Activated T-helper 2 cell treated with anti-CD3 and anti-CD28 coated beads, Interferon-gamma antibody, Interleukin-2, Interleukin-4, amounts not matched to agents 10 μg/mL and 5 μg/mL and 100 μg/mL, durations not matched to agents 14 hours and 24 hours and 36 hours (primary cell): ENCODE results near the gene ETNK2. TPM values are rescaled to one million over a fixed set of nuclear protein-coding genes. Genes with fewer than 3 reads are reported as not detected.
"Not testable (repeated sequence)": the region's sequence is repeated elsewhere in the genome, so short reads cannot be mapped to it uniquely, and the experiment has no call there.

ENCODE experiments used
- DNase-seq: peaks from one replicate; pipeline ENCODE4 v3.0.0; 2021; ENCODE audit warnings: low spot score
- H3K27ac Mint-ChIP-seq: one replicate; pipeline ENCODE4 v1.8.0; 2021; ENCODE audit warnings: mixed read lengths
- H3K27me3 Mint-ChIP-seq: one replicate; pipeline ENCODE4 v1.8.0; 2021; ENCODE audit warnings: low read depth, mixed read lengths
- H3K36me3 Mint-ChIP-seq: one replicate; pipeline ENCODE4 v1.8.0; 2021; ENCODE audit warnings: low read depth, mixed read lengths
- H3K4me1 Mint-ChIP-seq: one replicate; pipeline ENCODE4 v1.8.0; 2021; ENCODE audit warnings: low read depth, mixed read lengths
- H3K4me3 Mint-ChIP-seq: one replicate; pipeline ENCODE4 v1.8.0; 2021; ENCODE audit warnings: low read depth, mild to moderate bottlenecking, moderate library complexity, mixed read lengths
- H3K9me3 Mint-ChIP-seq: one replicate; pipeline ENCODE4 v1.8.0; 2021; ENCODE audit warnings: mixed read lengths
- intact Hi-C: fragments of 100-400 bp; cut with micrococcal nuclease; formaldehyde crosslinking; loops from one replicate; pipeline ENCODE4 v1.15.1; 2023
- total RNA-seq: library from RNA; stranded (reverse); gene quantifications from 2 replicates; pipeline ENCODE4 v1.2.3, GENCODE V29; 2022

ETNK2 gene
- total RNA-seq, 1 donor from 2014 or later: 0.37 TPM

GRCh38 chr1:204105131-204105515, 46.7 kb downstream of the ETNK2 start:
- H3K27ac Mint-ChIP-seq: peak overlapping the region; percentile 76
- peaks cover 25% of the 10 kb centered on the region for H3K4me1 Mint-ChIP-seq

GRCh38 chr1:204104331-204105130, 47.3 kb downstream of the ETNK2 start:
- no peak for DNase-seq
- no peaks in the 10 kb centered on the region for H3K9me3 Mint-ChIP-seq
- H3K4me3 Mint-ChIP-seq: no peak overlapping the region
- H3K36me3 Mint-ChIP-seq: no peaks in the 10 kb centered on the region
- intact Hi-C loops: no loop called here
- H3K4me1 Mint-ChIP-seq: peaks cover 25% of the 10 kb centered on the region
- peaks cover 3% of the 10 kb centered on the region for H3K27me3 Mint-ChIP-seq
- peak overlapping the region; percentile 76 for H3K27ac Mint-ChIP-seq

More at GRCh38 chr1:204105131-204105515, 46.7 kb downstream of the ETNK2 start:
- Mint-ChIP-seq H3K27me3 (peaks cover 3% of the 10 kb centered on the region), H3K36me3 (no peaks in the 10 kb centered on the region), H3K9me3 (no peaks in the 10 kb centered on the region), H3K4me3 (no peak overlapping the region)
- intact Hi-C loops: no loop called here
- DNase-seq: no peak

GRCh38 chr1:204103431-204103741, 48.5 kb downstream of the ETNK2 start:
- Mint-ChIP-seq H3K4me1 (peaks cover 25% of the 10 kb centered on the region), H3K9me3 (no peaks in the 10 kb centered on the region), H3K36me3 (no peaks in the 10 kb centered on the region), H3K4me3 (no peak overlapping the region), H3K27ac (no peak overlapping the region), H3K27me3 (peaks cover 1% of the 10 kb centered on the region)
- no peak for DNase-seq
- intact Hi-C loops: no loop called here

GRCh38 chr1:204102739-204103430, 49.0 kb downstream of the ETNK2 start:
- intact Hi-C loops: no loop called here
- H3K27me3 Mint-ChIP-seq: peaks cover 1% of the 10 kb centered on the region
- H3K9me3 Mint-ChIP-seq: no peaks in the 10 kb centered on the region
- H3K4me3 Mint-ChIP-seq: no peak overlapping the region
- no peak for DNase-seq
- H3K27ac Mint-ChIP-seq: peak overlapping the region; percentile 55
- peaks cover 25% of the 10 kb centered on the region for H3K4me1 Mint-ChIP-seq
- H3K36me3 Mint-ChIP-seq: no peaks in the 10 kb centered on the region

GRCh38 chr1:204102029-204102611, 49.7 kb downstream of the ETNK2 start:
- Mint-ChIP-seq H3K36me3 (no peaks in the 10 kb centered on the region), H3K4me3 (peak overlapping the region; percentile 17), H3K4me1 (peaks cover 25% of the 10 kb centered on the region), H3K27me3 (peaks cover 1% of the 10 kb centered on the region), H3K9me3 (no peaks in the 10 kb centered on the region), H3K27ac (peak overlapping the region; percentile 55)
- intact Hi-C loops: no loop called here
- DNase-seq: no peak

GRCh38 chr1:204099754-204100153, 52.1 kb downstream of the ETNK2 start:
- H3K4me3 Mint-ChIP-seq, H3K27ac Mint-ChIP-seq, intact Hi-C loops, H3K27me3 Mint-ChIP-seq, H3K9me3 Mint-ChIP-seq, H3K36me3 Mint-ChIP-seq, DNase-seq: not testable (repeated sequence)
- peaks cover 24% of the 10 kb centered on the region for H3K4me1 Mint-ChIP-seq

GRCh38 chr1:204098683-204099082, 53.2 kb downstream of the ETNK2 start:
- no peak overlapping the region for H3K27ac Mint-ChIP-seq
- DNase-seq: no peak
- H3K27me3 Mint-ChIP-seq: peaks cover 6% of the 10 kb centered on the region
- no peaks in the 10 kb centered on the region for H3K9me3 Mint-ChIP-seq
- H3K36me3 Mint-ChIP-seq: no peaks in the 10 kb centered on the region
- intact Hi-C loops: no loop called here
- peaks cover 17% of the 10 kb centered on the region for H3K4me1 Mint-ChIP-seq
- H3K4me3 Mint-ChIP-seq: no peak overlapping the region

GRCh38 chr1:204096931-204097330, 54.9 kb downstream of the ETNK2 start:
- peaks cover 6% of the 10 kb centered on the region for H3K27me3 Mint-ChIP-seq
- no peaks in the 10 kb centered on the region for H3K9me3 Mint-ChIP-seq
- intact Hi-C loops: no loop called here
- DNase-seq: no peak
- no peak overlapping the region for H3K27ac Mint-ChIP-seq
- peaks cover 3% of the 10 kb centered on the region for H3K4me1 Mint-ChIP-seq
- no peak overlapping the region for H3K4me3 Mint-ChIP-seq
- H3K36me3 Mint-ChIP-seq: no peaks in the 10 kb centered on the region

GRCh38 chr1:204094856-204095634, 56.8 kb downstream of the ETNK2 start:
- H3K9me3 Mint-ChIP-seq: no peaks in the 10 kb centered on the region
- intact Hi-C loops: no loop called here
- H3K4me3 Mint-ChIP-seq: no peak overlapping the region
- no peak for DNase-seq
- peaks cover 4% of the 10 kb centered on the region for H3K27me3 Mint-ChIP-seq
- no peak overlapping the region for H3K27ac Mint-ChIP-seq
- no peaks in the 10 kb centered on the region for H3K36me3 Mint-ChIP-seq
- peaks cover 3% of the 10 kb centered on the region for H3K4me1 Mint-ChIP-seq

- no peak overlapping the region for H3K27ac Mint-ChIP-seq
- no peak for DNase-seq
- no peaks in the 10 kb centered on the region for H3K36me3 Mint-ChIP-seq
- H3K27me3 Mint-ChIP-seq: peaks cover 4% of the 10 kb centered on the region
- no peaks in the 10 kb centered on the region for H3K9me3 Mint-ChIP-seq
- intact Hi-C loops: no loop called here
- peaks cover 3% of the 10 kb centered on the region for H3K4me1 Mint-ChIP-seq
- no peak overlapping the region for H3K4me3 Mint-ChIP-seq
Observed at GRCh38 chr1:204094313-204094729, 57.5 kb downstream of the ETNK2 start.

- no peak overlapping the region for H3K27ac Mint-ChIP-seq
- intact Hi-C loops: no loop called here
- DNase-seq: no peak
- H3K4me3 Mint-ChIP-seq: no peak overlapping the region
- no peaks in the 10 kb centered on the region for H3K9me3 Mint-ChIP-seq
- peaks cover 3% of the 10 kb centered on the region for H3K4me1 Mint-ChIP-seq
- no peaks in the 10 kb centered on the region for H3K36me3 Mint-ChIP-seq
- peaks cover 4% of the 10 kb centered on the region for H3K27me3 Mint-ChIP-seq
Observed at GRCh38 chr1:204093781-204094180, 58.1 kb downstream of the ETNK2 start.

- Mint-ChIP-seq H3K4me3 (no peak overlapping the region), H3K4me1 (peaks cover 3% of the 10 kb centered on the region), H3K27me3 (peaks cover 4% of the 10 kb centered on the region), H3K27ac (no peak overlapping the region), H3K36me3 (no peaks in the 10 kb centered on the region), H3K9me3 (no peaks in the 10 kb centered on the region)
- no peak for DNase-seq
- intact Hi-C loops: no loop called here
Observed at GRCh38 chr1:204093421-204093717, 58.5 kb downstream of the ETNK2 start.
